HG03354 (cell line): ENCODE results near the gene GAGE12G.
"Not testable (repeated sequence)": the region's sequence is repeated elsewhere in the genome, so short reads cannot be mapped to it uniquely, and the experiment has no call there.

Source experiments
- ATAC-seq: cut with Tn5 transposase; IDR thresholded peaks from one replicate; pipeline ENCODE4 v1.9.1; 2021; ENCODE audit warnings: mild to moderate bottlenecking; ENCODE audit not compliant: unreplicated experiment, poor library complexity, severe bottlenecking

The GAGE12G gene, protein sequence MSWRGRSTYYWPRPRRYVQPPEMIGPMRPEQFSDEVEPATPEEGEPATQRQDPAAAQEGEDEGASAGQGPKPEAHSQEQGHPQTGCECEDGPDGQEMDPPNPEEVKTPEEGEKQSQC

DNA sequence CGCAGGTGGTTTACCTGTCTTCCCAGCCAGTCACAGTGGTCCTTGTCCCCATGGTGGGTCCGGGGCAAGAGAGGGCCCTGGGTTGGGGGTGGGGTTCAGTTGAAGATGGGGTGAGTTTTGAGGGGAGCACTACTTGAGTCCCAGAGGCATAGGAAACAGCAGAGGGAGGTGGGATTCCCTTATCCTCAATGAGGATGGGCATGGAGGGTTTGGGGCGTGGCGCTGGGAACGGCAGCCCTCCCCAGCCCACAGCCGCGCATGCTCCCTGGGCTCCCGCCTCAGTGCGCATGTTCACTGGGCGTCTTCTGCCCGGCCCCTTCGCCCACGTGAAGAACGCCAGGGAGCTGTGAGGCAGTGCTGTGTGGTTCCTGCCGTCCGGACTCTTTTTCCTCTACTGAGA lies at the start of gene GAGE12G:
Gene GAGE12G (plus strand): TSS at position 301 of the 400 bp plus-strand sequence. CDS start 1,155 bp downstream, outside the sequence.
- ATAC-seq, result not testable (repeated sequence)

DNA sequence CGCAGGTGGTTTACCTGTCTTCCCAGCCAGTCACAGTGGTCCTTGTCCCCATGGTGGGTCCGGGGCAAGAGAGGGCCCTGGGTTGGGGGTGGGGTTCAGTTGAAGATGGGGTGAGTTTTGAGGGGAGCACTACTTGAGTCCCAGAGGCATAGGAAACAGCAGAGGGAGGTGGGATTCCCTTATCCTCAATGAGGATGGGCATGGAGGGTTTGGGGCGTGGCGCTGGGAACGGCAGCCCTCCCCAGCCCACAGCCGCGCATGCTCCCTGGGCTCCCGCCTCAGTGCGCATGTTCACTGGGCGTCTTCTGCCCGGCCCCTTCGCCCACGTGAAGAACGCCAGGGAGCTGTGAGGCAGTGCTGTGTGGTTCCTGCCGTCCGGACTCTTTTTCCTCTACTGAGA lies 38.3 kb upstream of the GAGE12G start, which contains the start of gene GAGE12C:
Gene GAGE12C (plus strand): TSS at position 301 of the 400 bp plus-strand sequence. CDS start 1,155 bp downstream, outside the sequence.
- ATAC-seq, result not testable (repeated sequence)

DNA sequence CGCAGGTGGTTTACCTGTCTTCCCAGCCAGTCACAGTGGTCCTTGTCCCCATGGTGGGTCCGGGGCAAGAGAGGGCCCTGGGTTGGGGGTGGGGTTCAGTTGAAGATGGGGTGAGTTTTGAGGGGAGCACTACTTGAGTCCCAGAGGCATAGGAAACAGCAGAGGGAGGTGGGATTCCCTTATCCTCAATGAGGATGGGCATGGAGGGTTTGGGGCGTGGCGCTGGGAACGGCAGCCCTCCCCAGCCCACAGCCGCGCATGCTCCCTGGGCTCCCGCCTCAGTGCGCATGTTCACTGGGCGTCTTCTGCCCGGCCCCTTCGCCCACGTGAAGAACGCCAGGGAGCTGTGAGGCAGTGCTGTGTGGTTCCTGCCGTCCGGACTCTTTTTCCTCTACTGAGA lies 28.8 kb upstream of the GAGE12G start, which contains the start of gene GAGE12D:
Gene GAGE12D (plus strand): TSS at position 301 of the 400 bp plus-strand sequence. CDS start 1,155 bp downstream, outside the sequence.
- ATAC-seq, result not testable (repeated sequence)

DNA sequence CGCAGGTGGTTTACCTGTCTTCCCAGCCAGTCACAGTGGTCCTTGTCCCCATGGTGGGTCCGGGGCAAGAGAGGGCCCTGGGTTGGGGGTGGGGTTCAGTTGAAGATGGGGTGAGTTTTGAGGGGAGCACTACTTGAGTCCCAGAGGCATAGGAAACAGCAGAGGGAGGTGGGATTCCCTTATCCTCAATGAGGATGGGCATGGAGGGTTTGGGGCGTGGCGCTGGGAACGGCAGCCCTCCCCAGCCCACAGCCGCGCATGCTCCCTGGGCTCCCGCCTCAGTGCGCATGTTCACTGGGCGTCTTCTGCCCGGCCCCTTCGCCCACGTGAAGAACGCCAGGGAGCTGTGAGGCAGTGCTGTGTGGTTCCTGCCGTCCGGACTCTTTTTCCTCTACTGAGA lies 19.2 kb upstream of the GAGE12G start, which contains the start of gene GAGE12E:
Gene GAGE12E (plus strand): TSS at position 301 of the 400 bp plus-strand sequence. CDS start 1,155 bp downstream, outside the sequence.
- ATAC-seq, result not testable (repeated sequence)

DNA sequence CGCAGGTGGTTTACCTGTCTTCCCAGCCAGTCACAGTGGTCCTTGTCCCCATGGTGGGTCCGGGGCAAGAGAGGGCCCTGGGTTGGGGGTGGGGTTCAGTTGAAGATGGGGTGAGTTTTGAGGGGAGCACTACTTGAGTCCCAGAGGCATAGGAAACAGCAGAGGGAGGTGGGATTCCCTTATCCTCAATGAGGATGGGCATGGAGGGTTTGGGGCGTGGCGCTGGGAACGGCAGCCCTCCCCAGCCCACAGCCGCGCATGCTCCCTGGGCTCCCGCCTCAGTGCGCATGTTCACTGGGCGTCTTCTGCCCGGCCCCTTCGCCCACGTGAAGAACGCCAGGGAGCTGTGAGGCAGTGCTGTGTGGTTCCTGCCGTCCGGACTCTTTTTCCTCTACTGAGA lies 9.7 kb upstream of the GAGE12G start, which contains the start of gene GAGE12F:
Gene GAGE12F (plus strand): TSS at position 301 of the 400 bp plus-strand sequence. CDS start 1,155 bp downstream, outside the sequence.
- not testable (repeated sequence) for ATAC-seq

DNA sequence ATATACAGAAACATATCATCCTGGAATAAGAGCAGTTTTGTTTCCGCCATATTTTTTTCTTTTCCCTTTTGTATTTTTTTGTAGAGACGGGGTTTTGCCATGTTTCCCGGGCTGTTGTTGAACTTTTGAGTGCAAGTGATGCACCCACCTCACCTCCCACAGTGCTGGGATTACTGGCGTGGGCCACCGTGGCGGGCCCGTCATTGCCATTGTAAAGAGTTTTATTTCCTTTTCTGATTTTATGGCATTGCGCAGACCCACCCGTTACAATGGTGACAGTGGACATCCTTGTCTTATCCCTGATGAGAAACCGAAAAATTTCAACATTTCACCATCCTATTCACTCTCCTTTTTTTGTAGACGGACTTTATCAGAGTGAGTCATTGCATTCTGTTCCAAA lies 1.5 kb upstream of the GAGE12G start:
- ATAC-seq, result not testable (repeated sequence)

DNA sequence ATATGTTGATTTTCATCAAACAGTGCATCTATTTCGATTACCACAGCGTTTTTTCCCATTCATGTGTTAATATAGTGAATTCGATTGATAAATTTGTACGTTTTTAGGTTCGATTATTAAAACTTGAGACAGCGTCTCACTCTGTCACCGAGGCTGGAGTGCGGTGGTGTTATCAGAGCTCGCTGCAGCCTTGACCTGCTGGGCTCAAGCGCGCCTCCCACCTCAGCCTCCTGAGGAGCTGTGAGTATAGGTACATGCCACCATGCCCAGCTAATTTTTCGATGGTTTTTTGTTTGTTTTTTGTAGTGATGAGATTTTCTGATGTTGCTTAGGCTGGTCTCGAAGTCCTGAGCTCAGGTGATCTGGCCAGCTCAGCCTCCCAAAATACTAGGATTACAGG lies 1.0 kb upstream of the GAGE12G start:
- not testable (repeated sequence) for ATAC-seq

DNA sequence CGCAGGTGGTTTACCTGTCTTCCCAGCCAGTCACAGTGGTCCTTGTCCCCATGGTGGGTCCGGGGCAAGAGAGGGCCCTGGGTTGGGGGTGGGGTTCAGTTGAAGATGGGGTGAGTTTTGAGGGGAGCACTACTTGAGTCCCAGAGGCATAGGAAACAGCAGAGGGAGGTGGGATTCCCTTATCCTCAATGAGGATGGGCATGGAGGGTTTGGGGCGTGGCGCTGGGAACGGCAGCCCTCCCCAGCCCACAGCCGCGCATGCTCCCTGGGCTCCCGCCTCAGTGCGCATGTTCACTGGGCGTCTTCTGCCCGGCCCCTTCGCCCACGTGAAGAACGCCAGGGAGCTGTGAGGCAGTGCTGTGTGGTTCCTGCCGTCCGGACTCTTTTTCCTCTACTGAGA lies 9.4 kb downstream of the GAGE12G start, which contains the start of gene GAGE12H:
Gene GAGE12H (plus strand): TSS at position 301 of the 400 bp plus-strand sequence. CDS start 1,155 bp downstream, outside the sequence.
- not testable (repeated sequence) for ATAC-seq

DNA sequence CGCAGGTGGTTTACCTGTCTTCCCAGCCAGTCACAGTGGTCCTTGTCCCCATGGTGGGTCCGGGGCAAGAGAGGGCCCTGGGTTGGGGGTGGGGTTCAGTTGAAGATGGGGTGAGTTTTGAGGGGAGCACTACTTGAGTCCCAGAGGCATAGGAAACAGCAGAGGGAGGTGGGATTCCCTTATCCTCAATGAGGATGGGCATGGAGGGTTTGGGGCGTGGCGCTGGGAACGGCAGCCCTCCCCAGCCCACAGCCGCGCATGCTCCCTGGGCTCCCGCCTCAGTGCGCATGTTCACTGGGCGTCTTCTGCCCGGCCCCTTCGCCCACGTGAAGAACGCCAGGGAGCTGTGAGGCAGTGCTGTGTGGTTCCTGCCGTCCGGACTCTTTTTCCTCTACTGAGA lies 19.0 kb downstream of the GAGE12G start, which contains the start of gene GAGE2A:
Gene GAGE2A (plus strand): TSS at position 301 of the 400 bp plus-strand sequence. CDS start 1,155 bp downstream, outside the sequence.
- not testable (repeated sequence) for ATAC-seq

DNA sequence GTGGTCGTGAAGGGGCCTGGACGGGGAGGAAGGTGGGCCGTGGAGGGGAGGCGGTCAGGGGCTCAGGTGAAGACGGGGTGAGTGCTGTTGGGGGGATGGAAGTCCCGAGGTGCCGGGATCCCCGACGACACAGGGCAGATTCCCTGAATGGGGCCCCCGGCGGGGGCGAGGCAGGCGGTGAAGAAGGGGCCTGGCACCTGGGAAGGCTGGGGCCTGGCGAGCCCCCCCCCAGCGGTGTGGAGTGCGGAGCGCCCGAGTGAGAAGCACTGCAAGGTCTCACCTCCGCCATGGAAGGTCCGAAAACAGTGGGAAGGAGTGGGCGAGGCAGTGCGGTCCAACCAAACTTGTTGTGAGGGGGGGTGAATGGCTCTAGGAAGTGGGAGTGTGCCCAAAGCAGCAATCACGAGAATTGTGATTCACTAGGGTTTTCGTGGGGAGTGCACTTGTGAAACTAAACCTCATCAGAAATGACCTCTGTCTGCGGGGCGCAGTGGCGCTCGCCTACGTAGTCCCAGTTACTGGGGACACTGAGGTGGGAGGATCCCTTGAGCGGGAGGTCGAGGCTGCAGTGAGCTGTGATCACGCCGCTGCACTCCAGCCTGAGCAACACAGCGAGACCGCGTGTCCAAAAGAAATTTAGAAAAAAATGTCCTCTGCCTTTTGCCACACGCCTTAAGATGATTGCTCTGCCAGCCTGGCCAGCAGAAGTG lies 19.7 kb downstream of the GAGE12G start:
- ATAC-seq, result not testable (repeated sequence)

DNA sequence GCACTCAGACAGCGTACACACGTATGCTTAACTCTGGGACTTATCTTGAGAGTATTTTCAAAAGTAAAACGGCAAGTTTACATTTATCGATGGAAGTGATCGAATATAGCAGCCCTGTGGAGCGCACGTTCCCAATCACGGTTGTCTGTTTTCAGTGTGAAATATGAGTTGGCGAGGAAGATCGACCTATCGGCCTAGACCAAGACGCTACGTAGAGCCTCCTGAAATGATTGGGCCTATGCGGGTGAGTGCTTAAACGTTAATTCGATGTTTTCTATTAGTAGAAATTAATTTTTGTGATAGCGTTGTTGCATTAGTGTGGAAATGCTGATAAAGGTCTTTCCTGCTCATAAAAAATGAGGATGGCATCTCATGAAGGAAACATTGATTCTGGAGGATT lies 20.3 kb downstream of the GAGE12G start:
- ATAC-seq, result not testable (repeated sequence)

DNA sequence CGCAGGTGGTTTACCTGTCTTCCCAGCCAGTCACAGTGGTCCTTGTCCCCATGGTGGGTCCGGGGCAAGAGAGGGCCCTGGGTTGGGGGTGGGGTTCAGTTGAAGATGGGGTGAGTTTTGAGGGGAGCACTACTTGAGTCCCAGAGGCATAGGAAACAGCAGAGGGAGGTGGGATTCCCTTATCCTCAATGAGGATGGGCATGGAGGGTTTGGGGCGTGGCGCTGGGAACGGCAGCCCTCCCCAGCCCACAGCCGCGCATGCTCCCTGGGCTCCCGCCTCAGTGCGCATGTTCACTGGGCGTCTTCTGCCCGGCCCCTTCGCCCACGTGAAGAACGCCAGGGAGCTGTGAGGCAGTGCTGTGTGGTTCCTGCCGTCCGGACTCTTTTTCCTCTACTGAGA lies 28.5 kb downstream of the GAGE12G start, which contains the start of gene GAGE1:
Gene GAGE1 (plus strand): TSS at position 301 of the 400 bp plus-strand sequence. CDS start 1,155 bp downstream, outside the sequence.
- ATAC-seq, result not testable (repeated sequence)

DNA sequence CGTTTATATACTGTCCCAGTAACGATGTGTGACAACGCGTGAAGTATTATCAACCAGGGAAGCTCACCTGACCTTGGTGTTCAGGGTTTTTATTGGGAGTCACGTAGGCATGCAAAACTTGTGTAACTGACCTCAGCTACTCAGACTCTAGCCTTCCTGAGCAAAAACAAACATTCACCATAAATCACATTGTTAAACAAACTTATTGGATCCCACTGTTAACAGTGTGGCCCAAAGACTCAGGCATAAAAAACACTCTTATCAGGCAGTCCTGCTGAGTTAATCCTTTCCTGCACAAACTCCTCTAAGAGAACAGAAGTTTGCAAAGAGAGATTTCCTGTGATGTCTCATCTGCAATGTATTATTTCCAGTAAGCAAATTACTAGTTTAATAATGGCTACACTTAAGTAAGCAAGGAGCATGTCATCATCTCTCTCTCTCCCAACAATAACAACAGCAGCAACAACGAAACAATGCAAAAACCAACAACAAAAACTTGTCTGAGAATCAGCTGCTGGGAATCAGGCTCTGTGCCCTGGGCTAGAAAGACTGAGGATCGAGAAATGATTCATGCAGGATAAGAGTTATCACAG lies 40.6 kb downstream of the GAGE12G start:
- no peak for ATAC-seq

DNA sequence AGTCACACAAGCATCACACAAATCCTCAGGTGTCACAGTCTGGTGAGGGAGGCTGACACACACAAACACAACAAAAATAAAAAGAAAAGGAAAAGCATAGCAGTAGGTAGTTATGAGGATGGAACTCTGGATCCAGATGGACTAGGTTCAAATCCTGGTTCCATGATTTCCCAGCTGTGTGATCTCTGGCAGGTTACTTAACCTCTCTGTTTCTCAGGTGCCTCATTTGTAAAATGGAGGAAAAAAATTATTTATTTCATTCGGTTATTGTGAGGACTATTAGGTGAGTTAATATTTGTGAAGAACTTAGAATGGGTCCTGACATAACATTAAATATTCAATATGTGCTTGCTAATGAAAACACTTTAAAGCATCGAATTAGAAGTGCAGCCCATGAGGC lies 48.4 kb downstream of the GAGE12G start:
- ATAC-seq, result no peak
